Adrenal gland (tissue), 12 donors: ENCODE data around the gene ABCG8. TPM values are rescaled to one million over a fixed set of nuclear protein-coding genes. Genes with fewer than 3 reads are reported as not detected.

ENCODE experiments used
- DNase-seq, 7 donors: peaks; one replicate each; pipeline ENCODE4 v3.0.0-alpha.2; 2019 to 2020
- H3K27ac ChIP-seq, 5 donors: fragments of 200-600 bp; sonication (generic) in 4 of 5; 1 replicate in 3 of 5; 2 replicates in 2 of 5; pipeline versions ENCODE4 v1.5.1 to v1.8.0; 2016 to 2020; ENCODE audit warnings: mild to moderate bottlenecking in 1 of 5
- H3K27me3 ChIP-seq: fragments of 200-600 bp; 2 replicates; pipeline ENCODE4 v1.8.0; 2021
- H3K36me3 ChIP-seq, 2 donors: fragments of 200-600 bp; replicated peaks in 1 of 2; 1 replicate in 1 of 2; 2 replicates in 1 of 2; pipeline versions ENCODE4 v1.5.1 to v1.8.0; 2018 to 2022
- H3K4me1 ChIP-seq, 2 donors: fragments of 200-600 bp; replicated peaks in 1 of 2; 1 replicate in 1 of 2; 2 replicates in 1 of 2; pipeline versions ENCODE4 v1.5.1 to v1.8.0; 2018 to 2021
- H3K4me3 ChIP-seq, 4 donors: fragments of 200-600 bp; sonication (generic) in 3 of 4; one replicate each; pipeline ENCODE4 v1.5.1; 2016 to 2018
- H3K9me3 ChIP-seq, 3 donors: fragments of 200-600 bp; sonication (generic) in 1 of 3; replicated peaks in 1 of 3; 1 replicate in 2 of 3; 2 replicates in 1 of 3; pipeline versions ENCODE4 v1.5.1 to v1.8.0; 2016 to 2021
- CTCF ChIP-seq, 6 experiments: fragments of 450-650 bp in 4 of 6; fragments of 200-600 bp in 2 of 6; sonication (generic) in 1 of 6; IDR thresholded peaks; 1 replicate in 5 of 6; 2 replicates in 1 of 6; pipeline versions ENCODE4 v1.5.1 to v1.8.0; 2016 to 2021; ENCODE audit warnings: antibody characterized with exemption in 6 of 6, mild to moderate bottlenecking in 2 of 6, moderate library complexity in 1 of 6
- POLR2A ChIP-seq, 2 donors: fragments of 450-650 bp; IDR thresholded peaks; one replicate each; pipeline ENCODE4 v1.6.1; 2017; ENCODE audit warnings: antibody characterized with exemption in 2 of 2, mild to moderate bottlenecking in 2 of 2, moderate library complexity in 1 of 2
- WGBS, 4 donors: extraction: QIAGEN DNeasy Blood & Tissue Kit in 2 of 4; methylation state at CpG; one replicate each; pipeline versions ENCODE4 v1.1.5 to v1.1.7; 2013 to 2017; 5-methylcytosine and 5-hydroxymethylcytosine counted together
- intact Hi-C, 2 donors: fragments of 100-400 bp; cut with DNase I; formaldehyde crosslinking; loops; one replicate each; pipeline versions ENCODE4 v1.14.1 to v1.15.0; 2022 to 2023
- polyA plus RNA-seq, 3 donors: library from polyadenylated mRNA; stranded (reverse); fragments of 200-250 nt in 2 of 3; fragments of 350-450 nt in 1 of 3; fragmentation: Illumina TruSeq in 1 of 3; extraction: RNeasy Lipid Tissue Mini Kit (QIAGEN cat#74804) in 1 of 3; gene quantifications; one replicate each; pipeline ENCODE4 v1.2.3, GENCODE V29; 2013 to 2014
- total RNA-seq, 9 donors: library from RNA; depleted of rRNA in 4 of 9; stranded (reverse); fragments of >200 nt in 4 of 9; fragments of 120-200 nt in 1 of 9; fragmentation: NEBNext Ultra II Directional in 1 of 9; extraction: Animal tissue kit (Norgen Biotek cat#: 25700) in 1 of 9; gene quantifications; one replicate each; pipeline versions ENCODE4 v1.1.0 to v1.2.4, GENCODE V29; 2013 to 2023
- donor health status: healthy with polysubstance abuse.
- donor health status: Bipolar disorder and iron deficiency.
- donor health status: DM: yes; HTN: yes; CAD: no.
- donor health status: DM: no; HTN: no; CAD: no.
- donor health status: DM: no; HTN: no; CAD: no.
- donor health status: DM: yes; HTN: yes; CAD: no.

Gene ABCG8
- total and polyA plus RNA-seq, 12 donors, result 0.03 to 0.44 (median 0.15) TPM; not detected in 4

GRCh38 chr2:43879261-43879660 lies 40.5 kb downstream of the ABCG8 start:
- intact Hi-C loops, result no loop called here
- Histone ChIP-seq H3K4me1 (no peaks in the 10 kb centered on the region), H3K27ac (no peak overlapping the region), H3K9me3 (no peaks in the 10 kb centered on the region), H3K4me3 (no peak overlapping the region), H3K36me3 (no peaks in the 10 kb centered on the region), H3K27me3 (no peaks in the 10 kb centered on the region)
- DNase-seq, result peak in 1 of 7 donors; percentile 46
- 77 to 82% (median 82%) methylated on average over 5 of the region's 5 CpGs for WGBS, 4 donors
- TF ChIP-seq POLR2A (IDR thresholded peaks at IDR 0.05), result no peak
- no peak for TF ChIP-seq CTCF (IDR thresholded peaks at IDR 0.05)

- Histone ChIP-seq H3K36me3 (no peaks in the 10 kb centered on the region), H3K4me3 (no peak overlapping the region), H3K27ac (no peak overlapping the region), H3K4me1 (no peaks in the 10 kb centered on the region), H3K9me3 (no peaks in the 10 kb centered on the region), H3K27me3 (no peaks in the 10 kb centered on the region)
- TF ChIP-seq CTCF (IDR thresholded peaks at IDR 0.05), result no peak
- TF ChIP-seq POLR2A (IDR thresholded peaks at IDR 0.05), result no peak
- DNase-seq, result no peak
- intact Hi-C loops, result no loop called here
- 80 to 97% (median 90%) methylated on average over 9 of the region's 9 CpGs for WGBS, 4 donors
These were observed 41.7 kb downstream of the ABCG8 start for GRCh38 chr2:43880471-43880870.

- Histone ChIP-seq H3K9me3 (no peaks in the 10 kb centered on the region), H3K36me3 (no peaks in the 10 kb centered on the region), H3K4me1 (no peaks in the 10 kb centered on the region), H3K27ac (no peak overlapping the region), H3K27me3 (no peaks in the 10 kb centered on the region), H3K4me3 (no peak overlapping the region)
- TF ChIP-seq POLR2A (IDR thresholded peaks at IDR 0.05), result no peak
- no peak for TF ChIP-seq CTCF (IDR thresholded peaks at IDR 0.05)
- 81 to 91% (median 87%) methylated on average over 5 of the region's 5 CpGs for WGBS, 4 donors
- intact Hi-C loops, result no loop called here
- DNase-seq, result no peak
These were observed 42.2 kb downstream of the ABCG8 start for GRCh38 chr2:43880952-43881351.

GRCh38 chr2:43882312-43882711 lies 43.5 kb downstream of the ABCG8 start:
- Histone ChIP-seq H3K27ac (no peak overlapping the region), H3K27me3 (no peaks in the 10 kb centered on the region), H3K4me1 (no peaks in the 10 kb centered on the region), H3K4me3 (no peak overlapping the region), H3K36me3 (peaks cover 0 to 4% of the 10 kb centered on the region in 2 donors), H3K9me3 (no peaks in the 10 kb centered on the region)
- no peak for DNase-seq
- intact Hi-C loops, result no loop called here
- TF ChIP-seq CTCF (IDR thresholded peaks at IDR 0.05) (no peak), POLR2A (IDR thresholded peaks at IDR 0.05) (no peak)
- 86 to 91% (median 88%) methylated on average over 4 of the region's 4 CpGs for WGBS, 4 donors
